Measurements from ENCODE around the gene ELOB.

Gene ELOB

GRCh38 chr16:2791174-2791573 lies 14.1 kb upstream of the ELOB start:
- Histone ChIP-seq H3K4me1 (ENCODE audit: control insufficient read depth, insufficient read depth, low read length, unreplicated experiment) (peaks cover 18% of the 10 kb centered on the region), H3K79me2 (ENCODE audit: control insufficient read depth, insufficient read depth, low read length, unreplicated experiment) (no peaks in the 10 kb centered on the region), H2AFZ (ENCODE audit: low read length, unreplicated experiment) (no peak overlapping the region), H3K27ac (ENCODE audit: low read depth, low read length) (no peak overlapping the region), H3K27me3 (ENCODE audit: insufficient read depth, low read length) (peaks cover 50% of the 10 kb centered on the region), H3K36me3 (ENCODE audit: insufficient read depth, low read length) (no peaks in the 10 kb centered on the region), H3K4me3 (ENCODE audit: low read depth, low read length) (no peak overlapping the region)

DNA sequence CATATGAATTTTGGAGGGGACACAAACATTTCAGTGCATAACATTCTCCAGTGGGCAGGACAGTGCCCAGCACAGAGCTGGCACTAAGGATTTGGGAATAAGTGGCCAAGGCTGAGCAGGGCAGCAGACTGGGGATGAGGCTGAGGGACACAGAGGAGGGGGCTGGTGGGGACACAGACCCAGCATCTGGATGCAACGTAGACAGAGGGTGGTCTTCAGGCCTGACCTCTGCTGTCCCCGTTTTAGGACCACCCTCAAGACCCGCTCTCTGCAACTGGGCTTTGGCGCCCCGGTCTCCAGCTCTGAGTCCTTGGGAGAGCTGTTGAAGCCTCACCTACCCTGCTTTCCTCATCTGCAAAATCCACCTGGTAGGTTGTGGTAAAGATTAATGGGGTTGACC lies 13.6 kb upstream of the ELOB start:
- Histone ChIP-seq H3K27me3 (ENCODE audit: insufficient read depth, low read length) (peaks cover 56% of the 10 kb centered on the region), H3K4me1 (ENCODE audit: control insufficient read depth, insufficient read depth, low read length, unreplicated experiment) (peaks cover 13% of the 10 kb centered on the region), H3K36me3 (ENCODE audit: insufficient read depth, low read length) (no peaks in the 10 kb centered on the region), H3K79me2 (ENCODE audit: control insufficient read depth, insufficient read depth, low read length, unreplicated experiment) (no peaks in the 10 kb centered on the region), H3K27ac (ENCODE audit: low read depth, low read length) (no peak overlapping the region), H3K4me3 (ENCODE audit: low read depth, low read length) (no peak overlapping the region), H2AFZ (ENCODE audit: low read length, unreplicated experiment) (no peak overlapping the region)

GRCh38 chr16:2787961-2788360 lies 10.9 kb upstream of the ELOB start:
- peaks cover 68% of the 10 kb centered on the region for H3K27me3 ChIP-seq (ENCODE audit: insufficient read depth, low read length)

DNA sequence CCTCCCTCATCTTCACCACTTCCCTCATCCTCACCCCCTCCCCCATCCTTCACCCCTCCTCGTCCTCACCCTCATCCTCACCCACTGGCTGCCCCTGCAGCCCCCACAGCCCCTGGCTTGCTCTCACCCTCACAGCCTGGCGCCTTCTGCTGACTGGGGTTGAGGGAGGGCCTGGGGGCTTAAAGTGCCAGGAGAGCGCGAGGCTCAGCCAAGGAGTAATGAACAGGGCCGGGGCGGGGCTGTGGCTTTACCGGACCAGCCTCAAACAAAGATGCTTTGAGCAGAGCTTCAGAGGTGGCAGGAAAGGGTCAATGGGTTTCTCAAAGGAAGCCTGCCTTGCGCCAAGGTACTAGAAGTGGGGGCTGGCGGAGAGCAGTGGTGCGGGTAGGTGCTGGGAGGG lies 10.3 kb upstream of the ELOB start, which contains the start of gene PRSS33:
Gene PRSS33, minus strand, starts transcription at position 155 of the 400 bp plus-strand sequence. CDS start 1,013 bp downstream, outside the sequence.
- H3K27ac ChIP-seq (ENCODE audit: low read depth, low read length): no peak within 1 kb of the TSS
- peaks cover 68% of the 10 kb centered on the region for H3K27me3 ChIP-seq (ENCODE audit: insufficient read depth, low read length)
- H3K36me3 ChIP-seq (ENCODE audit: insufficient read depth, low read length): no peaks in the 10 kb centered on the region
- H2AFZ ChIP-seq (ENCODE audit: low read length, unreplicated experiment): no peak within 1 kb of the TSS
- no peak within 1 kb of the TSS for H3K4me3 ChIP-seq (ENCODE audit: low read depth, low read length)
- H3K79me2 ChIP-seq (ENCODE audit: control insufficient read depth, insufficient read depth, low read length, unreplicated experiment): no peaks in the 10 kb centered on the region
- no peaks in the 10 kb centered on the region for H3K4me1 ChIP-seq (ENCODE audit: control insufficient read depth, insufficient read depth, low read length, unreplicated experiment)

More at GRCh38 chr16:2787961-2788360, 10.9 kb upstream of the ELOB start:
- H3K27ac ChIP-seq (ENCODE audit: low read depth, low read length): no peak overlapping the region
- no peaks in the 10 kb centered on the region for H3K4me1 ChIP-seq (ENCODE audit: control insufficient read depth, insufficient read depth, low read length, unreplicated experiment)
- no peak overlapping the region for H3K4me3 ChIP-seq (ENCODE audit: low read depth, low read length)
- H3K79me2 ChIP-seq (ENCODE audit: control insufficient read depth, insufficient read depth, low read length, unreplicated experiment): no peaks in the 10 kb centered on the region
- no peak overlapping the region for H2AFZ ChIP-seq (ENCODE audit: low read length, unreplicated experiment)
- no peaks in the 10 kb centered on the region for H3K36me3 ChIP-seq (ENCODE audit: insufficient read depth, low read length)

DNA sequence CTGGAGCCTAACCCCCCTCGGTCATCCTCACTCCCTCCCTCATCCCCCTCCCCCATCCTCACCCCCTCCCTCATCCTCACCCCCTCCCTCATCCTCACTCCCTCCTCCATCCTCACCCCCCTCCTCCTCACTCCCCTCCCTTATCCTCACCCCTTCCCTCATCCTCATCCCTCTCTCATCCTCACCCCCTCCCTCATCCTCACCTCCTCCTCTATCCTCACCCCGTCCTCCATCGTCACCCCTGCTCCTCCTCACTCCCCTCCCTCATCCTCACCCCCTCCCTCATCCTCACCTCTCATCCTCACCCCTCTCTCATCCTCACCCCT lies 9.7 kb upstream of the ELOB start:
- Histone ChIP-seq H3K4me3 (ENCODE audit: low read depth, low read length) (no peak overlapping the region), H3K36me3 (ENCODE audit: insufficient read depth, low read length) (no peaks in the 10 kb centered on the region), H3K27me3 (ENCODE audit: insufficient read depth, low read length) (peaks cover 62% of the 10 kb centered on the region), H3K4me1 (ENCODE audit: control insufficient read depth, insufficient read depth, low read length, unreplicated experiment) (no peaks in the 10 kb centered on the region), H3K79me2 (ENCODE audit: control insufficient read depth, insufficient read depth, low read length, unreplicated experiment) (no peaks in the 10 kb centered on the region), H2AFZ (ENCODE audit: low read length, unreplicated experiment) (no peak overlapping the region), H3K27ac (ENCODE audit: low read depth, low read length) (no peak overlapping the region)

DNA sequence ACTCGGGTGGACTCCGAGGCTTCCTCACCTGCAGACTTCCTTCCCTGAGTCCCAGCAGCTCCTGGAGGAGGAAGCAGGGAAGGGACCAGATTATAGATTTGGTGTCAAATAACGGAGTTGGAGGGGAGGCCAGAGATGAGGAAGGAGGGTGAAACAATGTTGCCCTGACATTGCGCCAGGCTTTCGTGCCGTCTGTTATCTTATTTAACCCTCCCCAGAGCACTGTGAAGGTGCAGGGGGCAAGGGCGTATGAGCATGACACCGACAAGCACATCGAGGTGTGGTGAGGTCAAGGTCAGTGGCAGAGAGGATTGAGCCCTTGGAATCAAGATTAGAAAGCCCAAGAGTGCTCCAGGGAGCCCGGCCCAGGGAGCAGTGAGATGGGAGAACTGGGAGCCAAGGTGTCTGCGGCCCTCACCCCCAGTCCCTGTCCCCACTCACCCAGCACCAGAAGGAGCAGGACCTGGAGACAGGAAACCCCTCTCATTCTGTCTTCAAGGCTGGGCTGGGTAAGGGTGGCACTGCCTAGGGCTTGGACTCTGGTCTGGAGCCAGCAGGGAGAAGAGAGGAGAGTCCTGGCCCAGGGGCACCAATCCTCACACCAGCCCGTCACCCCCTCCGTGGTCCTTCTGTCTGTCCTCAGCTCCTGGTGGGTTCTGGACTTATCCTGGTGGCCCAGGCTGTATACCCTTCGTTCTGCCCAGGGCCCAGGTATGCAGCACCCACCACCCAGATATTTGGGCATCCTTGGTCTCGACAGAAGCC lies 9.2 kb upstream of the ELOB start:
- Histone ChIP-seq H3K27ac (ENCODE audit: low read depth, low read length) (no peak overlapping the region), H2AFZ (ENCODE audit: low read length, unreplicated experiment) (no peak overlapping the region), H3K27me3 (ENCODE audit: insufficient read depth, low read length) (peaks cover 57% of the 10 kb centered on the region), H3K4me1 (ENCODE audit: control insufficient read depth, insufficient read depth, low read length, unreplicated experiment) (no peaks in the 10 kb centered on the region), H3K79me2 (ENCODE audit: control insufficient read depth, insufficient read depth, low read length, unreplicated experiment) (no peaks in the 10 kb centered on the region), H3K4me3 (ENCODE audit: low read depth, low read length) (no peak overlapping the region), H3K36me3 (ENCODE audit: insufficient read depth, low read length) (no peaks in the 10 kb centered on the region)

DNA sequence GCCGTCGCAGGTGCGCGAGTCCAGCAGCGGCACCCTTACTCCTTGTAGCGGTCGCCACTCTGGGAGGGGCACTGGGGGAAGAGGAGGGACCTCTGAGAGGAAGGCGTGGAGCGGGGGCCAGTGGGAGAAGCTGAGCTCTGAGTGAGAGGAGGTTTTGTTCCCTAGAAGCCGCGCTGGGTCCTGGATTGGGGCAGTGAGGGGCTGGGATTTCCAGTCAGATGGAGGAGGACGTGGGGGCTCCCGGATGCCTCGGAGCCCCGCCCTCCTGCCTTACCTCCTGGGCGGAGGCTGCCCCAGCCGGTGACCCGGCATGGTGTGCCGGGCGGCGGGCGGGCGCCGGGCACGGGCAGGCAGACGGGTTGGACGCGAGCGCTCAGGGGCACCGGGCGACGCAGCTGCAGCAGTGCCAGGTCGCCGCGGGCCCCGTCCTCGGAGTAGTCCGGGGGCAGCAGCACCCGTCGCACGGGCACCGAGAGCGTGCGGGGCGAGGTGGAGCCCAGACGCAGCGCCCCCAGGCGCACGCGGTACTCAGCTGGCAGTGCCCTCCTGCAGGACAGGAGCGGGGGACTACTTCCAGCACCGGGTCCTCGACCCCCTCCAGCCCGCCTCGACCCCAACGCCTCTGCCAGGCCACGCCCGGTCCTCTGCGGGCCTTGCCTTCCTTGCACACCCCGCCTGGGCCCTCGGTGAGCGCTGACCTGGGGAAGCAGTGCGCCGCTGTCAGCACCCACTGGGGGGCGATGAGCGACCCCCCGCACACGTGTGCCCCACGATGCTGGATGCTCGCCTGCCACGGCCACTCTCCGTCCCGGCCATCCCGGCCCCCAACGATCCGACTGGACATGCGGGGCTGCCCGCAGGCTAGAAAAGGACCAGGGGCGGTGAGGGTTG lies 8.3 kb upstream of the ELOB start:
- Histone ChIP-seq H3K79me2 (ENCODE audit: control insufficient read depth, insufficient read depth, low read length, unreplicated experiment) (no peaks in the 10 kb centered on the region), H3K27me3 (ENCODE audit: insufficient read depth, low read length) (peaks cover 48% of the 10 kb centered on the region), H2AFZ (ENCODE audit: low read length, unreplicated experiment) (no peak overlapping the region), H3K27ac (ENCODE audit: low read depth, low read length) (no peak overlapping the region), H3K4me1 (ENCODE audit: control insufficient read depth, insufficient read depth, low read length, unreplicated experiment) (no peaks in the 10 kb centered on the region), H3K4me3 (ENCODE audit: low read depth, low read length) (peak overlapping the region; percentile 50; the same call in 1 of the 2 replicates), H3K36me3 (ENCODE audit: insufficient read depth, low read length) (no peaks in the 10 kb centered on the region)

- H3K4me1 ChIP-seq (ENCODE audit: control insufficient read depth, insufficient read depth, low read length, unreplicated experiment): no peaks in the 10 kb centered on the region
- peak overlapping the region; percentile 50; the same call in 1 of the 2 replicates for H3K4me3 ChIP-seq (ENCODE audit: low read depth, low read length)
- no peak overlapping the region for H3K27ac ChIP-seq (ENCODE audit: low read depth, low read length)
- peaks cover 41% of the 10 kb centered on the region for H3K27me3 ChIP-seq (ENCODE audit: insufficient read depth, low read length)
- no peaks in the 10 kb centered on the region for H3K36me3 ChIP-seq (ENCODE audit: insufficient read depth, low read length)
- no peaks in the 10 kb centered on the region for H3K79me2 ChIP-seq (ENCODE audit: control insufficient read depth, insufficient read depth, low read length, unreplicated experiment)
- H2AFZ ChIP-seq (ENCODE audit: low read length, unreplicated experiment): no peak overlapping the region
Observed at GRCh38 chr16:2784358-2785100, 7.4 kb upstream of the ELOB start.

DNA sequence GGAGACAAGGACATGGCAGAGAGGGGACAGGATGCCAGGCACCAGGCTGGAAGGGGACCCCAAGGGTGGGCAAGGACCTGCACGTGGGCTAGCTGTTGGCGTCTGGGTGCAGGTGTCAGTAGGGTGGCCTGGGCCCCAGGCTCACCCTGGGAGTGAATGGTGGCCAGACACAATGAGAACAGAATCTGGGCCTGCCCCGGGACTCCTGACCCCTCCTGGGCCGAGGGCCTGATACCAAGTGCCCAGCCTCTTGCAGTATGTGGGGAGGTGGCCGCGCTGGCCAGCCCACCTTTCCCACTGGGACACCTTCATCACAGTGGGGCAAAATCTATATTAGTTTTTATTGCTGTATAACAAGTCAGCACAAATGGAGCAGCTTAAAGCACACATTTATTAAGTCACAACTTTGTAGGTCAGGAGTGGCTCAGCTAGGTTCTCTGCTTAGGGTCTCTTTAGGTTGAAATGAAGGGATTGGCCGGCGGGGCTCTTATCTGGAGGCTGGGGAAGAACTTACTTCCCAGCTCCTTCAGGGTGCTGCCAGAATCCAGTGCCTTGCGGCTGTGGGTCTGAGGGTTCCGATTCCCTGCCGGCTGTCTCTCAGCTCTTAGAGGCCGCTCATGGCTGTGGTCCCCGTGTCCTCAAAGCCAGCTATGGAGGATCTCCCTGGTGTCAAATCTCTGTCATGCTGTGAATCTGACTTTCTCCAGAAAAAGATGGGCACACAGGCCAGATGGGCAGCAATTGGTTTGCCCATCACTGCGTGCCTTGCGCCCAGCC lies 6.7 kb upstream of the ELOB start:
- Histone ChIP-seq H2AFZ (ENCODE audit: low read length, unreplicated experiment) (no peak overlapping the region), H3K27ac (ENCODE audit: low read depth, low read length) (no peak overlapping the region), H3K36me3 (ENCODE audit: insufficient read depth, low read length) (no peaks in the 10 kb centered on the region), H3K79me2 (ENCODE audit: control insufficient read depth, insufficient read depth, low read length, unreplicated experiment) (peaks cover under 1% of the 10 kb centered on the region), H3K4me3 (ENCODE audit: low read depth, low read length) (no peak overlapping the region), H3K4me1 (ENCODE audit: control insufficient read depth, insufficient read depth, low read length, unreplicated experiment) (no peaks in the 10 kb centered on the region), H3K27me3 (ENCODE audit: insufficient read depth, low read length) (peaks cover 34% of the 10 kb centered on the region)

All from ACC112 (cell line).